CD8-positive, alpha-beta memory T cell (primary cell): ENCODE results near the gene TMEM215. TPM values are rescaled to one million over a fixed set of nuclear protein-coding genes. Genes with fewer than 3 reads are reported as not detected.

ENCODE experiments used
- CTCF ChIA-PET: fragments of 350-600 bp; sonication (Branson Sonifier 250); formaldehyde crosslinking; loops from one replicate; lab custom pipeline; 2021; ENCODE audit warnings: antibody characterized with exemption; lab: Charles Lee
- POLR2A ChIA-PET: fragments of 350-600 bp; sonication (Branson Sonifier 250); formaldehyde crosslinking; loops from one replicate; lab custom pipeline; 2021; ENCODE audit warnings: antibody characterized with exemption; lab: Charles Lee
- DNase-seq, 5 donors: peaks; one replicate each; pipeline versions ENCODE4 v3.0.0 to v3.0.0-alpha.2; 2020 to 2022; ENCODE audit warnings: mixed read lengths in 1 of 5
- H3K27ac ChIP-seq: one replicate; pipeline ENCODE4 v1.7.0; 2013; ENCODE audit warnings: low read depth, mild to moderate bottlenecking, low read length, moderate library complexity
- H3K27me3 ChIP-seq: 2 replicates; pipeline ENCODE4 v1.7.0; 2013; ENCODE audit warnings: low read length, mild to moderate bottlenecking; ENCODE audit not compliant: insufficient read depth, poor library complexity, severe bottlenecking
- H3K36me3 ChIP-seq: 2 replicates; pipeline ENCODE4 v1.7.0; 2013; ENCODE audit warnings: mild to moderate bottlenecking, low read length, moderate library complexity; ENCODE audit not compliant: insufficient read depth
- H3K4me1 ChIP-seq: 2 replicates; pipeline ENCODE4 v1.7.0; 2013; ENCODE audit warnings: mild to moderate bottlenecking, low read length, moderate library complexity; ENCODE audit not compliant: insufficient read depth
- H3K4me3 ChIP-seq: 2 replicates; pipeline ENCODE4 v1.7.0; 2013; ENCODE audit warnings: mild to moderate bottlenecking, low read length
- H3K9me3 ChIP-seq: 2 replicates; pipeline ENCODE4 v1.7.0; 2013; ENCODE audit warnings: mild to moderate bottlenecking, low read length
- H3K27ac Mint-ChIP-seq, 8 donors: one replicate each; pipeline ENCODE4 v1.8.0; 2020 to 2021; ENCODE audit warnings: mixed read lengths in 8 of 8, mild to moderate bottlenecking in 6 of 8, inconsistent platforms in 3 of 8, moderate library complexity in 3 of 8
- H3K27me3 Mint-ChIP-seq, 2 donors: one replicate each; pipeline ENCODE4 v1.8.0; 2020 to 2021; ENCODE audit warnings: mixed read lengths in 2 of 2, mild to moderate bottlenecking in 1 of 2, moderate library complexity in 1 of 2
- H3K36me3 Mint-ChIP-seq, 3 donors: one replicate each; pipeline ENCODE4 v1.8.0; 2020 to 2021; ENCODE audit warnings: mixed read lengths in 3 of 3, inconsistent platforms in 1 of 3, mild to moderate bottlenecking in 1 of 3
- H3K4me1 Mint-ChIP-seq, 3 donors: one replicate each; pipeline ENCODE4 v1.8.0; 2020 to 2021; ENCODE audit warnings: mixed read lengths in 3 of 3, inconsistent platforms in 1 of 3, mild to moderate bottlenecking in 1 of 3
- H3K4me3 Mint-ChIP-seq, 7 donors: one replicate each; pipeline ENCODE4 v1.8.0; 2020 to 2021; ENCODE audit warnings: mixed read lengths in 7 of 7, mild to moderate bottlenecking in 6 of 7, moderate library complexity in 4 of 7, inconsistent platforms in 2 of 7
- H3K9me3 Mint-ChIP-seq, 5 donors: one replicate each; pipeline ENCODE4 v1.8.0; 2020 to 2022; ENCODE audit warnings: mixed read lengths in 5 of 5, mild to moderate bottlenecking in 3 of 5, moderate library complexity in 2 of 5, inconsistent platforms in 1 of 5
- polyA plus RNA-seq: library from polyadenylated mRNA; unstranded; fragments of 300-500 nt; fragmentation: Illumina TruSeq; gene quantifications from one replicate; pipeline ENCODE4 v1.2.3, GENCODE V29; 2021
- total RNA-seq, 2 experiments: library from RNA; stranded (reverse); gene quantifications; one replicate each; pipeline ENCODE4 v1.2.3, GENCODE V29; 2021

TMEM215 gene
- total RNA-seq (not detected), polyA plus RNA-seq (not detected)

GRCh38 chr9:32783168-32783891 lies at the start of gene TMEM215:
TSS of gene TMEM215 (plus strand) at chr9:32783540. CDS start at chr9:32784184, 644 bp downstream.
- no peaks in the 10 kb centered on the region for H3K9me3 ChIP-seq
- POLR2A ChIA-PET: no interaction called here
- H3K4me1 Mint-ChIP-seq: no peaks in the 10 kb centered on the region
- H3K27me3 Mint-ChIP-seq: peaks cover 21 to 57% of the 10 kb centered on the region in 2 donors
- H3K36me3 ChIP-seq: no peaks in the 10 kb centered on the region
- H3K27ac Mint-ChIP-seq: peak within 1 kb of the TSS in 1 of 8 donors; percentile 68
- H3K4me3 ChIP-seq: no peak within 1 kb of the TSS
- H3K27ac ChIP-seq: no peak within 1 kb of the TSS
- peaks cover 0 to 3% (median 0%) of the 10 kb centered on the region in 5 donors for H3K9me3 Mint-ChIP-seq
- DNase-seq: no peak
- no peak within 1 kb of the TSS for H3K4me3 Mint-ChIP-seq
- H3K27me3 ChIP-seq: peaks cover 8% of the 10 kb centered on the region
- no peaks in the 10 kb centered on the region for H3K4me1 ChIP-seq
- CTCF ChIA-PET: no interaction called here
- no peaks in the 10 kb centered on the region for H3K36me3 Mint-ChIP-seq

- H3K27ac Mint-ChIP-seq: no peak overlapping the region
- H3K27me3 ChIP-seq: no peaks in the 10 kb centered on the region
- H3K4me3 Mint-ChIP-seq: no peak overlapping the region
Observed at GRCh38 chr9:32735476-32735875, 47.9 kb upstream of the TMEM215 start.

GRCh38 chr9:32737378-32737777 lies 46.0 kb upstream of the TMEM215 start:
- ChIA-PET CTCF (no interaction called here), POLR2A (no interaction called here)
- Mint-ChIP-seq H3K36me3 (no peaks in the 10 kb centered on the region), H3K27me3 (peaks cover 0 to 4% of the 10 kb centered on the region in 2 donors), H3K9me3 (peaks cover 0 to 4% (median 2%) of the 10 kb centered on the region in 5 donors), H3K27ac (no peak overlapping the region), H3K4me3 (no peak overlapping the region), H3K4me1 (no peaks in the 10 kb centered on the region)
- H3K4me3 ChIP-seq: no peak overlapping the region
- no peaks in the 10 kb centered on the region for H3K9me3 ChIP-seq
- H3K27ac ChIP-seq: no peak overlapping the region
- no peaks in the 10 kb centered on the region for H3K4me1 ChIP-seq
- H3K27me3 ChIP-seq: no peaks in the 10 kb centered on the region
- DNase-seq: no peak
- no peaks in the 10 kb centered on the region for H3K36me3 ChIP-seq

More at GRCh38 chr9:32735476-32735875, 47.9 kb upstream of the TMEM215 start:
- Histone ChIP-seq H3K4me1 (no peaks in the 10 kb centered on the region), H3K27ac (no peak overlapping the region), H3K4me3 (no peak overlapping the region), H3K9me3 (no peaks in the 10 kb centered on the region), H3K36me3 (no peaks in the 10 kb centered on the region)
- peaks cover 0 to 4% (median 2%) of the 10 kb centered on the region in 5 donors for H3K9me3 Mint-ChIP-seq
- DNase-seq: no peak
- peaks cover 0 to 4% of the 10 kb centered on the region in 2 donors for H3K27me3 Mint-ChIP-seq
- H3K36me3 Mint-ChIP-seq: no peaks in the 10 kb centered on the region
- H3K4me1 Mint-ChIP-seq: no peaks in the 10 kb centered on the region
- CTCF ChIA-PET: no interaction called here
- POLR2A ChIA-PET: no interaction called here

DNA sequence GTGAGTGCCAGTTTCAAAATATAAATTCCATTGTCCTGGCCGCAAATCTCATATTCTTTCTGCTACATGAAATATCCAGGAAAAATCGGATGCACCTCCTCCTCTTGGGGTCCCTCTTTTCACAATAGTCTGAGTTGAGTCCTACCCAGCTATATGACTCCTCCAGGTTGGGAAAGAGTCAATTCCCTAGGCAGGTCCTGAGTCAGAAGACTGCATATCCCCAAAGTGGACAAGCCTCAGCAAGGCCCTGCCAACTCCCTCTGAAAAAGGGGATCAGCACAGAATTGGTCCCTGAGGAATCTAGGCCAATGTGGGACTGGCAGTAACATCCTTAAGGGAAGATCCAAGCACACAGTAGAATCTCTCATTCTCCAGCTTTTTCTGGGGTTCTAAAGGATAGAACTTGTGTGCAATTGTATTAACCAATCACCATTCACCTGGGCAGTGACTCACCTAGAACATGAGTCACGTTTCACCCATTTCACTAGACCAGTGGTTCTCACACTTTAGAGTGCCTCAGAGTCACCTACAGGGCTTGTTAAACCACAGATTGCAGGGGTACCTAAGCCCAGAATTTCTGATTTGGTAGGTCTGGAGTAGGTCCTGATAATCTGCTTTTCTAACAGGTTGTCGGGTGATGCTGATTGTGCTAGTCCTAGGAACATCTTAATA lies 44.7 kb upstream of the TMEM215 start:
- DNase-seq: no peak

GRCh38 chr9:32741706-32742105 lies 41.6 kb upstream of the TMEM215 start:
- H3K4me3 ChIP-seq: no peak overlapping the region
- H3K27me3 ChIP-seq: no peaks in the 10 kb centered on the region
- no peaks in the 10 kb centered on the region for H3K36me3 ChIP-seq
- DNase-seq: no peak
- no peak overlapping the region for H3K4me3 Mint-ChIP-seq
- H3K9me3 Mint-ChIP-seq: peaks cover 0 to 7% (median 3%) of the 10 kb centered on the region in 5 donors
- no peaks in the 10 kb centered on the region for H3K9me3 ChIP-seq
- H3K27ac Mint-ChIP-seq: no peak overlapping the region
- H3K27ac ChIP-seq: no peak overlapping the region
- H3K4me1 Mint-ChIP-seq: no peaks in the 10 kb centered on the region
- no peaks in the 10 kb centered on the region for H3K4me1 ChIP-seq
- H3K36me3 Mint-ChIP-seq: no peaks in the 10 kb centered on the region
- peaks cover 0 to 4% of the 10 kb centered on the region in 2 donors for H3K27me3 Mint-ChIP-seq
- ChIA-PET POLR2A (no interaction called here), CTCF (no interaction called here)

More for the DNA sequence above, 44.7 kb upstream of the TMEM215 start:
- H3K4me1 ChIP-seq: no peaks in the 10 kb centered on the region
- Mint-ChIP-seq H3K9me3 (peaks cover 0 to 7% (median 3%) of the 10 kb centered on the region in 5 donors), H3K36me3 (no peaks in the 10 kb centered on the region), H3K27ac (no peak overlapping the region), H3K4me1 (no peaks in the 10 kb centered on the region), H3K4me3 (no peak overlapping the region), H3K27me3 (peaks cover 0 to 4% of the 10 kb centered on the region in 2 donors)
- no peaks in the 10 kb centered on the region for H3K36me3 ChIP-seq
- ChIA-PET CTCF (no interaction called here), POLR2A (no interaction called here)
- no peaks in the 10 kb centered on the region for H3K27me3 ChIP-seq
- H3K27ac ChIP-seq: no peak overlapping the region
- H3K9me3 ChIP-seq: no peaks in the 10 kb centered on the region
- H3K4me3 ChIP-seq: no peak overlapping the region

GRCh38 chr9:32742296-32742695 lies 41.0 kb upstream of the TMEM215 start:
- Histone ChIP-seq H3K4me3 (no peak overlapping the region), H3K36me3 (no peaks in the 10 kb centered on the region), H3K27ac (no peak overlapping the region), H3K4me1 (no peaks in the 10 kb centered on the region), H3K9me3 (no peaks in the 10 kb centered on the region), H3K27me3 (no peaks in the 10 kb centered on the region)
- Mint-ChIP-seq H3K4me3 (no peak overlapping the region), H3K27ac (no peak overlapping the region), H3K9me3 (peaks cover 0 to 7% (median 3%) of the 10 kb centered on the region in 5 donors), H3K27me3 (peaks cover 0 to 4% of the 10 kb centered on the region in 2 donors), H3K4me1 (no peaks in the 10 kb centered on the region), H3K36me3 (no peaks in the 10 kb centered on the region)
- ChIA-PET CTCF (no interaction called here), POLR2A (no interaction called here)
- DNase-seq: no peak

DNA sequence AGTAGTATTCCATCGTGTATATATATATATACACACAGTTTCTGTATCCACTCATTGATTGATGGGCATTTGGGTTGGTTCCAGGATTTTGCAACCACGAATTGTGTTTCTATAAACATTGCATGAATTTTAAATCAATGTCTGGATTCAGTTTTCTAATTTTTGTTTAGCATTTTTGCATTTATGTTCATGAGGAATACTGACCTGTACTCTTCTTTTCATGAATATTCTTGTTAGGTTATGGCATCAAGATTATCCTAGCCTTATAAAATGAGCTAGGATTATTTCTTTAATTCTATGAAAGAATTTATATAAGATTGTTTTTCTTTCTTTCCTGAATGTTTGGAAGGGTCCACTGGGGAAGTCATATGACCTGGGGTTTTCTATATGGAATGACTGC lies 35.3 kb upstream of the TMEM215 start:
- Mint-ChIP-seq H3K27ac (no peak overlapping the region), H3K4me1 (no peaks in the 10 kb centered on the region), H3K9me3 (peaks cover 0 to 8% (median 3%) of the 10 kb centered on the region in 5 donors), H3K36me3 (no peaks in the 10 kb centered on the region), H3K27me3 (peaks cover 0 to 7% of the 10 kb centered on the region in 2 donors), H3K4me3 (no peak overlapping the region)
- POLR2A ChIA-PET: no interaction called here
- H3K9me3 ChIP-seq: no peaks in the 10 kb centered on the region
- H3K27me3 ChIP-seq: no peaks in the 10 kb centered on the region
- H3K27ac ChIP-seq: no peak overlapping the region
- H3K4me3 ChIP-seq: no peak overlapping the region
- no peaks in the 10 kb centered on the region for H3K36me3 ChIP-seq
- CTCF ChIA-PET: no interaction called here
- H3K4me1 ChIP-seq: no peaks in the 10 kb centered on the region
- DNase-seq: no peak

DNA sequence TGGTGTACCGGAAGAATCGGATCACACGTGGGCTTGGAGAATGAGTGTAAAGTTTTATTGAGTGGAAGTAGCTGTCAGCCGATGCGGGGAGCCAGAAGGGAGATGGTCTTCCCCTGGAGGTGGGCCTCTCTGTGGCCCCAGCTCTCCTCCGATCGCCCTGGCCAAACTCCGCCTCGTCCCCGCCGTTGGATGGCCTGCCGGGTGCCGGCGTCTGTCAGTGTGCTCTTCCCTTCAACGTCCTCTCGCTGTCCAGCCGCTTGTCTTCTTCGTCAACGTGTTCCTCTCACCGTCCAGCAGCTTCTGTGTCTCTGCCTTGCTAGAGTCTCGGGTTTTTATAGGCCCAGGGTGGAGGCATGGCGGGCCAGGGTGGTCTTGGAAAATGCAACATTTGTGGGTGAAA lies 27.6 kb upstream of the TMEM215 start:
- H3K4me1 ChIP-seq: no peaks in the 10 kb centered on the region
- DNase-seq: no peak
- Mint-ChIP-seq H3K4me3 (no peak overlapping the region), H3K36me3 (no peaks in the 10 kb centered on the region), H3K27me3 (peaks cover 4 to 10% of the 10 kb centered on the region in 2 donors), H3K9me3 (peaks cover 0 to 6% (median 0%) of the 10 kb centered on the region in 5 donors), H3K27ac (no peak overlapping the region), H3K4me1 (no peaks in the 10 kb centered on the region)
- no peak overlapping the region for H3K27ac ChIP-seq
- H3K27me3 ChIP-seq: no peaks in the 10 kb centered on the region
- no peaks in the 10 kb centered on the region for H3K9me3 ChIP-seq
- CTCF ChIA-PET: no interaction called here
- POLR2A ChIA-PET: no interaction called here
- H3K36me3 ChIP-seq: no peaks in the 10 kb centered on the region
- no peak overlapping the region for H3K4me3 ChIP-seq
